GM23338 (cell line): ENCODE data around the gene DDX39A. TPM values are rescaled to one million over a fixed set of nuclear protein-coding genes. Genes with fewer than 3 reads are reported as not detected.

Source experiments
- ATAC-seq: fragments of 200-7000 bp; cut with Tn5 transposase; 3 replicates; pipeline ENCODE4 v1.9.1; 2020
- DNase-seq: peaks from one replicate; pipeline ENCODE4 v3.0.0-alpha.2; 2015; ENCODE audit warnings: low spot score
- H2AFZ ChIP-seq: fragments of 200-600 bp; sonication (generic); 2 replicates; pipeline ENCODE4 v1.8.0; 2016; ENCODE audit warnings: antibody characterized with exemption, mild to moderate bottlenecking, moderate library complexity
- H3F3A ChIP-seq: fragments of 200-600 bp; sonication (generic); replicated peaks from 2 replicates; pipeline ENCODE4 v1.8.0; 2017; ENCODE audit warnings: antibody characterized with exemption, mixed run types, low read depth
- H3K27ac ChIP-seq: fragments of 200-600 bp; sonication (generic); 2 replicates; pipeline ENCODE4 v1.6.1; 2016; ENCODE audit warnings: low read depth
- H3K27me3 ChIP-seq: fragments of 200-600 bp; sonication (generic); 2 replicates; pipeline ENCODE4 v1.8.0; 2016; ENCODE audit warnings: mild to moderate bottlenecking, mixed run types, moderate library complexity; ENCODE audit not compliant: insufficient read depth
- H3K36me3 ChIP-seq: fragments of 200-600 bp; sonication (generic); 2 replicates; pipeline ENCODE4 v1.8.0; 2016; ENCODE audit warnings: mild to moderate bottlenecking; ENCODE audit not compliant: insufficient read depth
- H3K4me1 ChIP-seq: fragments of 200-600 bp; sonication (generic); 2 replicates; pipeline ENCODE4 v1.8.0; 2016; ENCODE audit warnings: mild to moderate bottlenecking, moderate library complexity; ENCODE audit not compliant: insufficient read depth
- H3K4me2 ChIP-seq: fragments of 200-600 bp; sonication (generic); 2 replicates; pipeline ENCODE4 v1.7.1; 2017; ENCODE audit warnings: mixed run types
- H3K4me3 ChIP-seq: fragments of 200-600 bp; sonication (generic); 2 replicates; pipeline ENCODE4 v1.6.1; 2016; ENCODE audit warnings: mixed run types
- H3K79me2 ChIP-seq: fragments of 200-600 bp; sonication (generic); replicated peaks from 2 replicates; pipeline ENCODE4 v1.8.0; 2017; ENCODE audit warnings: mild to moderate bottlenecking; ENCODE audit not compliant: insufficient read depth
- H3K9me2 ChIP-seq: fragments of 200-600 bp; sonication (generic); 2 replicates; pipeline ENCODE4 v1.8.0; 2017; ENCODE audit not compliant: insufficient read depth
- H4K20me1 ChIP-seq: fragments of 200-600 bp; sonication (generic); replicated peaks from 2 replicates; pipeline ENCODE4 v1.8.0; 2017; ENCODE audit warnings: mild to moderate bottlenecking; ENCODE audit not compliant: insufficient read depth
- H3K27ac Mint-ChIP-seq: 2 replicates; pipeline ENCODE4 v1.8.0; 2020; ENCODE audit warnings: inconsistent platforms, mild to moderate bottlenecking, moderate library complexity, mixed read lengths
- H3K27me3 Mint-ChIP-seq: 3 replicates; pipeline ENCODE4 v1.8.0; 2022; ENCODE audit warnings: low read depth, mild to moderate bottlenecking, moderate library complexity, mixed read lengths, inconsistent platforms; ENCODE audit not compliant: insufficient read depth, poor library complexity
- H3K36me3 Mint-ChIP-seq: 3 replicates; pipeline ENCODE4 v1.8.0; 2021; ENCODE audit warnings: low read depth, mild to moderate bottlenecking, inconsistent platforms, moderate library complexity, mixed read lengths
- H3K4me1 Mint-ChIP-seq: 3 replicates; pipeline ENCODE4 v1.8.0; 2020; ENCODE audit warnings: mild to moderate bottlenecking, inconsistent platforms, mixed read lengths
- H3K4me3 Mint-ChIP-seq: 3 replicates; pipeline ENCODE4 v1.8.0; 2021; ENCODE audit warnings: moderate library complexity, mild to moderate bottlenecking, inconsistent platforms, mixed read lengths
- H3K9me3 Mint-ChIP-seq: 3 replicates; pipeline ENCODE4 v1.8.0; 2020; ENCODE audit warnings: moderate library complexity, mild to moderate bottlenecking, inconsistent platforms, mixed read lengths
- CREB1 ChIP-seq: fragments of 250-450 bp; sonication (Bioruptor Pico); IDR thresholded peaks from 2 replicates; pipeline ENCODE4 v1.5.0; 2020; ENCODE audit warnings: low read depth, mild to moderate bottlenecking, moderate library complexity
- CTCF ChIP-seq, 2 experiments: fragments of 200-600 bp in 1 of 2; sonication (generic) in 1 of 2; conservative IDR thresholded peaks; 2 replicates each; pipeline versions ENCODE4 v1.5.1 to v1.6.1; 2016 to 2017; ENCODE audit warnings: antibody characterized with exemption in 2 of 2, low read depth in 2 of 2, mild to moderate bottlenecking in 2 of 2, moderate library complexity in 1 of 2
- EZH2 ChIP-seq: fragments of 200-600 bp; sonication (generic); IDR thresholded peaks from one replicate; pipeline ENCODE4 v1.8.0; 2017; ENCODE audit warnings: antibody characterized with exemption, mild to moderate bottlenecking, low read depth; ENCODE audit not compliant: unreplicated experiment
- EZH2phosphoT487 ChIP-seq: fragments of 200-600 bp; sonication (generic); IDR thresholded peaks from one replicate; pipeline ENCODE4 v1.8.1; 2018; ENCODE audit warnings: antibody characterized with exemption; ENCODE audit not compliant: unreplicated experiment
- JUNB ChIP-seq: IDR thresholded peaks from one replicate; pipeline ENCODE4 v1.6.1; 2016; ENCODE audit warnings: antibody characterized with exemption; ENCODE audit not compliant: unreplicated experiment
- NANOG ChIP-seq: IDR thresholded peaks from 2 replicates; pipeline ENCODE4 v1.6.1; 2016; ENCODE audit warnings: antibody characterized with exemption, borderline replicate concordance
- POLR2AphosphoS5 ChIP-seq: IDR thresholded peaks from 2 replicates; pipeline ENCODE4 v1.6.1; 2016; ENCODE audit warnings: antibody characterized with exemption, low read depth
- REST ChIP-seq: IDR thresholded peaks from one replicate; pipeline ENCODE4 v1.6.1; 2018; ENCODE audit warnings: antibody characterized with exemption; ENCODE audit not compliant: unreplicated experiment
- STAT1 ChIP-seq: IDR thresholded peaks from one replicate; pipeline ENCODE4 v1.6.1; 2016; ENCODE audit warnings: antibody characterized with exemption; ENCODE audit not compliant: unreplicated experiment
- ZNF114 ChIP-seq: fragments of 250-450 bp; sonication (Bioruptor Pico); IDR thresholded peaks from 2 replicates; pipeline ENCODE4 v1.5.0; 2020; ENCODE audit warnings: mild to moderate bottlenecking, moderate library complexity
- ZNF331 ChIP-seq: fragments of 250-450 bp; sonication (Bioruptor Pico); IDR thresholded peaks from 2 replicates; pipeline ENCODE4 v1.5.0; 2020; ENCODE audit warnings: low read depth, mild to moderate bottlenecking, moderate library complexity
- ZNF462 ChIP-seq: fragments of 250-450 bp; sonication (Bioruptor Pico); IDR thresholded peaks from 2 replicates; pipeline ENCODE4 v1.5.0; 2020; ENCODE audit warnings: mild to moderate bottlenecking, moderate library complexity
- polyA plus RNA-seq: library from polyadenylated mRNA; unstranded; fragments of >200 nt; fragmentation: Nextera tagmentation; extraction: Ambion mirVana; gene quantifications from 2 replicates; pipeline ENCODE4 v1.2.1, GENCODE V29; 2016
- total RNA-seq: library from RNA; depleted of rRNA; stranded (reverse); fragments of >200 nt; shearing (Covaris generic); gene quantifications from 2 replicates; pipeline ENCODE4 v1.2.3, GENCODE V29; 2014
- TF ChIP-seq, protein P1 (sequence below): IDR thresholded peaks from 2 replicates; pipeline ENCODE4 v1.6.1; 2016; ENCODE audit warnings: antibody characterized with exemption

Gene DDX39A
- total and polyA plus RNA-seq, 2 experiments from 2014 or later, result 195 to 196 TPM

DNA sequence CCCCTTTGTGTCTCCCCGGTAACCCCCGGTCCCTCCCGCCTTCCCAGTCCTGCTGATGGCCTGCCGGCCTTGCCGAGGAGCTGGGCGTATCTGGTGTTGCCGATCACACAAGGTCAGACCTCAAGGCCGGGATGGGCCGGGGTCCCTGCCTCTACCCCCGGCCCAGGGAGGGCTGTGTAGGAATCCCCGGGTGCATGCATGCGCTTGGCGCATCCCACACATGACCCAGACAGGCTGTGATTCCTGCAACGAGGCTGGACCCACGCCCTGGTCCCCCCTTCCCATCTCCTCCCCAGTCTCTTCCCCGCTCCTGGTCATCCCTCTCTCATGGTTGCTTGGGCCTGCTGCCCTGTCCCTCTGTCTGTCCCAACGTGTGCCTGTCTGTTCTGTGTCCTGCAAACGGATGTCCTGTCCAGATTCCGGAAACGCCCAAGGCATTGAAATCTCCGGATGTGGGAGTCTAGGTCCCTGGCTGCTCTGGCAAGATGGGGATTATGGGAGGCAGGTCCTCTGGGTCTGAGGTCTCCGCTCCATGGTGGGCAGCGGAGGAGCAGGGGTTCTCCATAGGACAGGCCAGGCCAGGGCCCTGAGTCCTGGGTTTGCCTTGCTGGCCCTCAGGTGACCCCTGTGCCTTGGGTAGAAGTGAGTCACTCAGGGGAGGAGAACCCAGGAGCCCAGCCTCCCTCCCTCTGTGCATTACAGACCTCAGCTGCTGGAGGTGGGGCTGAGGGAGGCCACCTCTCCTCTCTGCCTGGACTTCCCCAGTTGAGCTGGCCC is 15.6 kb upstream of the DDX39A start:
- Mint-ChIP-seq H3K27me3 (peaks cover 20% of the 10 kb centered on the region), H3K36me3 (no peaks in the 10 kb centered on the region; the same call in 1 of the 3 replicates), H3K9me3 (0 out of 3 replicates have a peak, but pooled peaks cover 4% of the 10 kb centered on the region), H3K4me1 (peaks cover 13% of the 10 kb centered on the region; the same call in 2 of the 3 replicates), H3K27ac (no peak overlapping the region), H3K4me3 (peak overlapping the region; percentile 71)
- Histone ChIP-seq H3K4me3 (peak overlapping the region; percentile 70), H3K79me2 (peaks cover 54% of the 10 kb centered on the region), H3K27ac (no peak overlapping the region), H3F3A (peaks cover 12% of the 10 kb centered on the region; the same call in 1 of the 2 replicates), H3K27me3 (no peaks in the 10 kb centered on the region; the same call in 1 of the 2 replicates), H3K4me1 (peaks cover 12% of the 10 kb centered on the region; the same call in 1 of the 2 replicates), H2AFZ (no peak overlapping the region), H4K20me1 (peaks cover 6% of the 10 kb centered on the region), H3K36me3 (no peaks in the 10 kb centered on the region), H3K9me2 (no peaks in the 10 kb centered on the region), H3K4me2 (peak overlapping the region; percentile 84)
- ATAC-seq, result no peak
- no peak for DNase-seq
- TF ChIP-seq POLR2AphosphoS5 (no peak), JUNB (no peak), EZH2 (no peak), ZNF331 (CRISPR knock-in tag) (no peak), EZH2phosphoT487 (no peak), CREB1 (no peak), ZNF462 (CRISPR knock-in tag) (no peak), CTCF (conservative IDR thresholded peaks at IDR 0.05; ENCODE audit: low read depth in 2 of 2) (no peak), STAT1 (no peak), REST (no peak), ZNF114 (CRISPR knock-in tag) (no peak), NANOG (no peak)
- TF ChIP-seq, protein P1, sequence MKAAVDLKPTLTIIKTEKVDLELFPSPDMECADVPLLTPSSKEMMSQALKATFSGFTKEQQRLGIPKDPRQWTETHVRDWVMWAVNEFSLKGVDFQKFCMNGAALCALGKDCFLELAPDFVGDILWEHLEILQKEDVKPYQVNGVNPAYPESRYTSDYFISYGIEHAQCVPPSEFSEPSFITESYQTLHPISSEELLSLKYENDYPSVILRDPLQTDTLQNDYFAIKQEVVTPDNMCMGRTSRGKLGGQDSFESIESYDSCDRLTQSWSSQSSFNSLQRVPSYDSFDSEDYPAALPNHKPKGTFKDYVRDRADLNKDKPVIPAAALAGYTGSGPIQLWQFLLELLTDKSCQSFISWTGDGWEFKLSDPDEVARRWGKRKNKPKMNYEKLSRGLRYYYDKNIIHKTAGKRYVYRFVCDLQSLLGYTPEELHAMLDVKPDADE, result no peak
